HepG2 (cell line): Measurements from ENCODE around the gene MAML1.

Experiments
- ESRRA ChIP-seq: sonication (generic); formaldehyde crosslinking; IDR thresholded peaks from 2 replicates; pipeline ENCODE4 v1.5.1; 2020; ENCODE audit warnings: mild to moderate bottlenecking, low read depth, missing genetic modification reagents
- EZH2 ChIP-seq: conservative IDR thresholded peaks from 2 replicates; pipeline ENCODE4 v1.6.1; 2012; ENCODE audit warnings: mild to moderate bottlenecking, low read depth, low read length, moderate library complexity
- GABPA ChIP-seq, 2 experiments: IDR thresholded peaks; 2 replicates each; pipeline ENCODE4 v1.6.1; 2011 to 2016; ENCODE audit warnings: low read depth in 2 of 2, low read length in 1 of 2, missing biosample characterization in 1 of 2, missing genetic modification characterization in 1 of 2
- GATAD1 ChIP-seq: IDR thresholded peaks from 2 replicates; pipeline ENCODE4 v1.6.1; 2016; ENCODE audit warnings: missing genetic modification reagents, missing compliant biosample characterization
- GFI1 ChIP-seq: sonication (generic); formaldehyde crosslinking; IDR thresholded peaks from 2 replicates; pipeline ENCODE4 v1.5.0; 2020; ENCODE audit warnings: missing genetic modification reagents, mild to moderate bottlenecking, borderline replicate concordance
- POLR2A ChIP-seq, 2 experiments: IDR thresholded peaks; 2 replicates each; pipeline ENCODE4 v1.6.1; 2011; ENCODE audit warnings: low read depth in 2 of 2, low read length in 2 of 2, mild to moderate bottlenecking in 1 of 2, moderate library complexity in 1 of 2; ENCODE audit not compliant: insufficient read depth in 1 of 2
- POLR2AphosphoS5 ChIP-seq: IDR thresholded peaks from 2 replicates; pipeline ENCODE4 v1.6.1; 2012; ENCODE audit warnings: low read depth, low read length
- TF ChIP-seq, protein P1 (sequence below): sonication (generic); formaldehyde crosslinking; IDR thresholded peaks from 2 replicates; pipeline ENCODE4 v1.5.0; 2020; ENCODE audit warnings: mild to moderate bottlenecking, missing genetic modification reagents, moderate library complexity
- TF ChIP-seq, protein P2 (sequence below): conservative IDR thresholded peaks from 2 replicates; pipeline ENCODE4 v1.6.1; 2018; ENCODE audit warnings: missing genetic modification reagents
- TF ChIP-seq, protein P3 (sequence below): sonication (generic); formaldehyde crosslinking; IDR thresholded peaks from 2 replicates; pipeline ENCODE4 v1.4.0; 2020; ENCODE audit warnings: missing genetic modification reagents

GRCh38 chr5:179781846-179782245, 49.2 kb downstream of the MAML1 start:
- TF ChIP-seq EZH2 (no peak), POLR2AphosphoS5 (no peak), POLR2A (IDR thresholded peaks at IDR 0.05; ENCODE audit: insufficient read depth in 1 of 2, low read depth in 2 of 2, low read length in 2 of 2) (no peak), GABPA (IDR thresholded peaks at IDR 0.05; ENCODE audit: low read depth, low read length) (no peak), GABPA (CRISPR knock-in tag; IDR thresholded peaks at IDR 0.05; ENCODE audit: low read depth) (no peak), GATAD1 (CRISPR knock-in tag) (no peak), ESRRA (CRISPR knock-in tag) (no peak), GFI1 (CRISPR knock-in tag) (no peak)
- TF ChIP-seq, protein P1, sequence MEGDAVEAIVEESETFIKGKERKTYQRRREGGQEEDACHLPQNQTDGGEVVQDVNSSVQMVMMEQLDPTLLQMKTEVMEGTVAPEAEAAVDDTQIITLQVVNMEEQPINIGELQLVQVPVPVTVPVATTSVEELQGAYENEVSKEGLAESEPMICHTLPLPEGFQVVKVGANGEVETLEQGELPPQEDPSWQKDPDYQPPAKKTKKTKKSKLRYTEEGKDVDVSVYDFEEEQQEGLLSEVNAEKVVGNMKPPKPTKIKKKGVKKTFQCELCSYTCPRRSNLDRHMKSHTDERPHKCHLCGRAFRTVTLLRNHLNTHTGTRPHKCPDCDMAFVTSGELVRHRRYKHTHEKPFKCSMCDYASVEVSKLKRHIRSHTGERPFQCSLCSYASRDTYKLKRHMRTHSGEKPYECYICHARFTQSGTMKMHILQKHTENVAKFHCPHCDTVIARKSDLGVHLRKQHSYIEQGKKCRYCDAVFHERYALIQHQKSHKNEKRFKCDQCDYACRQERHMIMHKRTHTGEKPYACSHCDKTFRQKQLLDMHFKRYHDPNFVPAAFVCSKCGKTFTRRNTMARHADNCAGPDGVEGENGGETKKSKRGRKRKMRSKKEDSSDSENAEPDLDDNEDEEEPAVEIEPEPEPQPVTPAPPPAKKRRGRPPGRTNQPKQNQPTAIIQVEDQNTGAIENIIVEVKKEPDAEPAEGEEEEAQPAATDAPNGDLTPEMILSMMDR (CRISPR knock-in tag): no peak
- TF ChIP-seq, protein P2, sequence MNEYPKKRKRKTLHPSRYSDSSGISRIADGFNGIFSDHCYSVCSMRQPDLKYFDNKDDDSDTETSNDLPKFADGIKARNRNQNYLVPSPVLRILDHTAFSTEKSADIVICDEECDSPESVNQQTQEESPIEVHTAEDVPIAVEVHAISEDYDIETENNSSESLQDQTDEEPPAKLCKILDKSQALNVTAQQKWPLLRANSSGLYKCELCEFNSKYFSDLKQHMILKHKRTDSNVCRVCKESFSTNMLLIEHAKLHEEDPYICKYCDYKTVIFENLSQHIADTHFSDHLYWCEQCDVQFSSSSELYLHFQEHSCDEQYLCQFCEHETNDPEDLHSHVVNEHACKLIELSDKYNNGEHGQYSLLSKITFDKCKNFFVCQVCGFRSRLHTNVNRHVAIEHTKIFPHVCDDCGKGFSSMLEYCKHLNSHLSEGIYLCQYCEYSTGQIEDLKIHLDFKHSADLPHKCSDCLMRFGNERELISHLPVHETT (CRISPR knock-in tag): no peak
- TF ChIP-seq, protein P3, sequence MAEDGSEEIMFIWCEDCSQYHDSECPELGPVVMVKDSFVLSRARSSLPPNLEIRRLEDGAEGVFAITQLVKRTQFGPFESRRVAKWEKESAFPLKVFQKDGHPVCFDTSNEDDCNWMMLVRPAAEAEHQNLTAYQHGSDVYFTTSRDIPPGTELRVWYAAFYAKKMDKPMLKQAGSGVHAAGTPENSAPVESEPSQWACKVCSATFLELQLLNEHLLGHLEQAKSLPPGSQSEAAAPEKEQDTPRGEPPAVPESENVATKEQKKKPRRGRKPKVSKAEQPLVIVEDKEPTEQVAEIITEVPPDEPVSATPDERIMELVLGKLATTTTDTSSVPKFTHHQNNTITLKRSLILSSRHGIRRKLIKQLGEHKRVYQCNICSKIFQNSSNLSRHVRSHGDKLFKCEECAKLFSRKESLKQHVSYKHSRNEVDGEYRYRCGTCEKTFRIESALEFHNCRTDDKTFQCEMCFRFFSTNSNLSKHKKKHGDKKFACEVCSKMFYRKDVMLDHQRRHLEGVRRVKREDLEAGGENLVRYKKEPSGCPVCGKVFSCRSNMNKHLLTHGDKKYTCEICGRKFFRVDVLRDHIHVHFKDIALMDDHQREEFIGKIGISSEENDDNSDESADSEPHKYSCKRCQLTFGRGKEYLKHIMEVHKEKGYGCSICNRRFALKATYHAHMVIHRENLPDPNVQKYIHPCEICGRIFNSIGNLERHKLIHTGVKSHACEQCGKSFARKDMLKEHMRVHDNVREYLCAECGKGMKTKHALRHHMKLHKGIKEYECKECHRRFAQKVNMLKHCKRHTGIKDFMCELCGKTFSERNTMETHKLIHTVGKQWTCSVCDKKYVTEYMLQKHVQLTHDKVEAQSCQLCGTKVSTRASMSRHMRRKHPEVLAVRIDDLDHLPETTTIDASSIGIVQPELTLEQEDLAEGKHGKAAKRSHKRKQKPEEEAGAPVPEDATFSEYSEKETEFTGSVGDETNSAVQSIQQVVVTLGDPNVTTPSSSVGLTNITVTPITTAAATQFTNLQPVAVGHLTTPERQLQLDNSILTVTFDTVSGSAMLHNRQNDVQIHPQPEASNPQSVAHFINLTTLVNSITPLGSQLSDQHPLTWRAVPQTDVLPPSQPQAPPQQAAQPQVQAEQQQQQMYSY (CRISPR knock-in tag): no peak
